ENCODE results near the gene CD2AP.

DNA sequence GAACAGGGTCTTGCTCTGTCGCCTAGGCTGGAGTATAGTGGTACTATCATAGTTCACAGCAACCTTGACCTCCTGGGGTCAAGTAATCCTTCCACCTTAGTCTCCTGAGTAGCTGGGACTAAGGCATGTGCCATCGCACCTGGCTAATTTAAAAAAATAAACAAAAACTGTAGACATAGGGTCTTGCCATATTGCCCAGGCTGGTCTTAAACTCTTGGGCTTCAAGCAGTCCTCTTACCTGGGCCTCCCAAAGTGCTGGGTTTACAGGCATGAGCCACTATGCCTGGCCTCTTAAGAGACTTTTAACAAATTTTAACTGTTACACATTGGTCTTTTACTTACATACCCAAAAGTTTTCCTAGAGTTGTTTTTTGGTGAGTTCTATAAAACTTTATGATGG is 12.4 kb downstream of the CD2AP start:
- TF ChIP-seq, protein P1, sequence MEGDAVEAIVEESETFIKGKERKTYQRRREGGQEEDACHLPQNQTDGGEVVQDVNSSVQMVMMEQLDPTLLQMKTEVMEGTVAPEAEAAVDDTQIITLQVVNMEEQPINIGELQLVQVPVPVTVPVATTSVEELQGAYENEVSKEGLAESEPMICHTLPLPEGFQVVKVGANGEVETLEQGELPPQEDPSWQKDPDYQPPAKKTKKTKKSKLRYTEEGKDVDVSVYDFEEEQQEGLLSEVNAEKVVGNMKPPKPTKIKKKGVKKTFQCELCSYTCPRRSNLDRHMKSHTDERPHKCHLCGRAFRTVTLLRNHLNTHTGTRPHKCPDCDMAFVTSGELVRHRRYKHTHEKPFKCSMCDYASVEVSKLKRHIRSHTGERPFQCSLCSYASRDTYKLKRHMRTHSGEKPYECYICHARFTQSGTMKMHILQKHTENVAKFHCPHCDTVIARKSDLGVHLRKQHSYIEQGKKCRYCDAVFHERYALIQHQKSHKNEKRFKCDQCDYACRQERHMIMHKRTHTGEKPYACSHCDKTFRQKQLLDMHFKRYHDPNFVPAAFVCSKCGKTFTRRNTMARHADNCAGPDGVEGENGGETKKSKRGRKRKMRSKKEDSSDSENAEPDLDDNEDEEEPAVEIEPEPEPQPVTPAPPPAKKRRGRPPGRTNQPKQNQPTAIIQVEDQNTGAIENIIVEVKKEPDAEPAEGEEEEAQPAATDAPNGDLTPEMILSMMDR (IDR thresholded peaks at IDR 0.05) = no peak
- TF ChIP-seq EZH2 (IDR thresholded peaks at IDR 0.05; ENCODE audit: borderline replicate concordance, insufficient read depth, low read depth, low read length, poor library complexity, severe bottlenecking) = no peak

All from B cell (primary cell).